Muscle of leg (tissue), 16 donors: Measurements from ENCODE around the gene C15orf40. TPM values are rescaled to one million over a fixed set of nuclear protein-coding genes. Genes with fewer than 3 reads are reported as not detected.

Experiments used
- DNase-seq: peaks from one replicate; pipeline ENCODE4 v3.0.0; 2013
- H3K27ac ChIP-seq: one replicate; pipeline ENCODE4 v1.5.1; 2013; ENCODE audit warnings: mild to moderate bottlenecking, low read length, control low read depth
- H3K27me3 ChIP-seq: one replicate; pipeline ENCODE4 v1.6.1; 2013; ENCODE audit warnings: low read length; ENCODE audit not compliant: control insufficient read depth, insufficient read depth
- H3K36me3 ChIP-seq: one replicate; pipeline ENCODE4 v1.6.1; 2013; ENCODE audit warnings: low read length; ENCODE audit not compliant: control insufficient read depth, insufficient read depth
- H3K4me1 ChIP-seq: one replicate; pipeline ENCODE4 v1.6.1; 2013; ENCODE audit warnings: low read length; ENCODE audit not compliant: control insufficient read depth, insufficient read depth
- H3K4me3 ChIP-seq: one replicate; pipeline ENCODE4 v1.5.1; 2013; ENCODE audit warnings: low read length, control low read depth
- H3K9me3 ChIP-seq: replicated peaks from 2 replicates; pipeline ENCODE4 v1.6.1; 2013; ENCODE audit warnings: low read depth, low read length; ENCODE audit not compliant: control insufficient read depth
- WGBS: methylation state at CpG from one replicate; pipeline ENCODE4 v1.1.5; 2013; ENCODE audit warnings: missing lambda C conversion rate; ENCODE audit not compliant: insufficient coverage; 5-methylcytosine and 5-hydroxymethylcytosine counted together
- long read RNA-seq, 11 donors: transcript quantifications; one replicate each; lab custom pipeline, GENCODE V29; 2026
- polyA plus RNA-seq, 8 donors: library from polyadenylated mRNA; unstranded; fragments of 120-200 nt; gene quantifications; one replicate each; pipeline versions ENCODE4 v1.2.1 to v1.2.3, GENCODE V29; 2013; ENCODE audit warnings: inconsistent platforms in 1 of 8, low replicate concordance in 1 of 8; ENCODE audit not compliant: insufficient read length in 8 of 8, insufficient read depth in 1 of 8
- total RNA-seq: library from RNA; stranded (reverse); fragments of 120-200 nt; gene quantifications from one replicate; pipeline ENCODE4 v1.2.4, GENCODE V29; 2013

Gene C15orf40
- total RNA-seq (17.5 TPM), polyA plus RNA-seq (10 to 100 TPM; 12.2 to 21.6 (median 14.0) TPM)
- long read RNA-seq, donor 1, full-length matches to known transcripts = 5 of 5 reads
- long read RNA-seq, donor 1, partial matches to known transcripts = 0 of 5 reads
- long read RNA-seq, donor 1, other reads (novel, unspliced or antisense) = 0 of 5 reads
- long read RNA-seq, donor 2 = 0 reads
- long read RNA-seq, donor 3, full-length matches to known transcripts = 5 of 5 reads
- long read RNA-seq, donor 3, partial matches to known transcripts = 0 of 5 reads
- long read RNA-seq, donor 3, other reads (novel, unspliced or antisense) = 0 of 5 reads
- long read RNA-seq, donor 4, full-length matches to known transcripts = 5 of 5 reads
- long read RNA-seq, donor 4, partial matches to known transcripts = 0 of 5 reads
- long read RNA-seq, donor 4, other reads (novel, unspliced or antisense) = 0 of 5 reads
- long read RNA-seq, donor 5, full-length matches to known transcripts = 16 of 21 reads
- long read RNA-seq, donor 5, partial matches to known transcripts = 0 of 21 reads
- long read RNA-seq, donor 5, other reads (novel, unspliced or antisense) = 5 of 21 reads
- long read RNA-seq, donor 6, full-length matches to known transcripts = 3 of 3 reads
- long read RNA-seq, donor 6, partial matches to known transcripts = 0 of 3 reads
- long read RNA-seq, donor 6, other reads (novel, unspliced or antisense) = 0 of 3 reads
- long read RNA-seq, donor 7, full-length matches to known transcripts = 5 of 33 reads
- long read RNA-seq, donor 7, partial matches to known transcripts = 0 of 33 reads
- long read RNA-seq, donor 7, other reads (novel, unspliced or antisense) = 28 of 33 reads
- long read RNA-seq, donor 8, full-length matches to known transcripts = 5 of 5 reads
- long read RNA-seq, donor 8, partial matches to known transcripts = 0 of 5 reads
- long read RNA-seq, donor 8, other reads (novel, unspliced or antisense) = 0 of 5 reads
- long read RNA-seq, donor 9, full-length matches to known transcripts = 5 of 5 reads
- long read RNA-seq, donor 9, partial matches to known transcripts = 0 of 5 reads
- long read RNA-seq, donor 9, other reads (novel, unspliced or antisense) = 0 of 5 reads
- long read RNA-seq, donor 10, full-length matches to known transcripts = 7 of 7 reads
- long read RNA-seq, donor 10, partial matches to known transcripts = 0 of 7 reads
- long read RNA-seq, donor 10, other reads (novel, unspliced or antisense) = 0 of 7 reads
- long read RNA-seq, donor 11, full-length matches to known transcripts = 6 of 6 reads
- long read RNA-seq, donor 11, partial matches to known transcripts = 0 of 6 reads
- long read RNA-seq, donor 11, other reads (novel, unspliced or antisense) = 0 of 6 reads

DNA sequence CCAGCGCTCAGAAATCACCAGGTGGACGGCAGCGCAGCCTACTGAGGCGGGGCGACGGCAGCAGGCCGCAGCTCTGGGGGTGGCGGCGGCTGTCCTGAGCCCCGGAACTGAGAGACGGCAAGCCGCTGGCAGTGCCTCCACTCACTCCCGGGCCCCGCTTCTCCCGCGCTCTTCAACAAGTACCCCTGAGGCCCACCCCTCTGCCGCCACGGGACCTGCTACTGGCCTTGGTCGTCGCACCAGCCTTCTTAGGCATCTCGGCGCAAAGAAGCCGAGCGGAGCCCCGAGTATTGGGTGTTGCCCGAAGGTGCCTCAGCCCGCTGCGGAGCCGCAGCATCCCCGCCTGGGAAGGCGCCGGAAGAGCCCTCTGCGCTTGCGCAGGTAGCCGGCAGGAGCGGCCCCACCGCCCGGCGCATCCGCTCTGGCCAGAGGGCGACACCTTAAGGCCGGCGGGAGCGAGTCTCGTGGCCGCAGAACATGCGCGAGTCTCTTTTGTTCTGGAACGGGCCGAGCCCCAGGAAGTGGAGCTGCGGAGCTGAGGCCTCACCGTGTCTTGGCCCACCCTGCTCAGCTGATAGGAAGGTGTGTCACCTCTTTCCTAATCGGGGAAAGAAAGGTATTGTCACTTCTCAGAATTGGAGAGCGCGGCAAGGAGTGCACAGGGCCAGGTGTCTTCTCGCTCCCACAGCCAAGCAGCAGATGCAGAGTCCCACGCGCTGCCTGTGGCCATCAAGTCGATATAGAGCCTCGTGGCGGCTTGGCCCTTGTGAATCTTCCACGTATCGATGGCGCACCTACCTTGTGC lies at the start of gene C15orf40:
Gene C15orf40, minus strand, starts transcription at position 369 of the 805 bp plus-strand sequence. Its CDS starts 32 bp downstream, at position 337.
- Histone ChIP-seq H3K27ac (peak within 1 kb of the TSS; percentile 56), H3K4me1 (peaks cover 20% of the 10 kb centered on the region), H3K4me3 (peak within 1 kb of the TSS; percentile 99), H3K27me3 (no peaks in the 10 kb centered on the region), H3K36me3 (peaks cover 21% of the 10 kb centered on the region), H3K9me3 (no peaks in the 10 kb centered on the region)
- DNase-seq = peak; percentile 96
- whole genome bisulfite sequencing = 1% methylated on average over 64 of the region's 64 CpGs

- H3K4me3 ChIP-seq = no peak overlapping the region
- H3K27ac ChIP-seq = no peak overlapping the region
- peaks cover 17% of the 10 kb centered on the region for H3K36me3 ChIP-seq
- H3K27me3 ChIP-seq = no peaks in the 10 kb centered on the region
- H3K4me1 ChIP-seq = peaks cover 11% of the 10 kb centered on the region
- 11% methylated on average over 3 of the region's 7 CpGs for WGBS
- no peaks in the 10 kb centered on the region for H3K9me3 ChIP-seq
- peak; percentile 39 for DNase-seq
These were observed 46.4 kb upstream of the C15orf40 start for GRCh38 chr15:83057696-83058376.

DNA sequence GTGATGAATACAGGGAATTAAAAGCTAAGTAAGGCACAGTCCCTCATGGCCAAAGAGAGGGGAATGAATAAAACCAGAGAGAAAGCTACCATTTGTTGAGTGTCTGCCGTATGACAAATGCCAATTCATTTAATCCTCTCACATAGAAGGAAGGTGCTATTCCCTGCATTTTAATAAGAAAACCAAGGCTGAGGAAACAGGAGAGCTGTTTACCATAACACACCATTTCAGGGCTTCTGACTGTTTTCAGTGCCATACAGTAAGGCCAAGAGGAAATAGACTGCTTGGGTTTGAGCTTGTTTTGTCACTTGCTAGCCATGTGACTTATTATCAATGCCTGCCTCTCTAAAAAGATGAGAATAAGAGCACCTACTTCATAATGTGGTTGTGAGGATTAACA lies 45.6 kb upstream of the C15orf40 start:
- H3K4me3 ChIP-seq = no peak overlapping the region
- no peaks in the 10 kb centered on the region for H3K9me3 ChIP-seq
- H3K27ac ChIP-seq = no peak overlapping the region
- H3K27me3 ChIP-seq = no peaks in the 10 kb centered on the region
- peaks cover 19% of the 10 kb centered on the region for H3K36me3 ChIP-seq
- no CpG with 5 or more reads among the region's 1 CpG for WGBS
- DNase-seq = no peak
- peaks cover 7% of the 10 kb centered on the region for H3K4me1 ChIP-seq

- H3K9me3 ChIP-seq = no peaks in the 10 kb centered on the region
- peaks cover 26% of the 10 kb centered on the region for H3K36me3 ChIP-seq
- no peak overlapping the region for H3K27ac ChIP-seq
- H3K27me3 ChIP-seq = no peaks in the 10 kb centered on the region
- H3K4me3 ChIP-seq = no peak overlapping the region
- DNase-seq = peak; percentile 23
- H3K4me1 ChIP-seq = peaks cover 5% of the 10 kb centered on the region
These were observed 41.7 kb upstream of the C15orf40 start for GRCh38 chr15:83053151-83053550.

GRCh38 chr15:83046558-83047127 lies 35.2 kb upstream of the C15orf40 start:
- no peak overlapping the region for H3K4me3 ChIP-seq
- H3K9me3 ChIP-seq = no peaks in the 10 kb centered on the region
- peak; percentile 66 for DNase-seq
- no peaks in the 10 kb centered on the region for H3K4me1 ChIP-seq
- no peak overlapping the region for H3K27ac ChIP-seq
- no peaks in the 10 kb centered on the region for H3K27me3 ChIP-seq
- H3K36me3 ChIP-seq = peaks cover 30% of the 10 kb centered on the region
- WGBS = no CpG with 5 or more reads among the region's 3 CpGs

DNA sequence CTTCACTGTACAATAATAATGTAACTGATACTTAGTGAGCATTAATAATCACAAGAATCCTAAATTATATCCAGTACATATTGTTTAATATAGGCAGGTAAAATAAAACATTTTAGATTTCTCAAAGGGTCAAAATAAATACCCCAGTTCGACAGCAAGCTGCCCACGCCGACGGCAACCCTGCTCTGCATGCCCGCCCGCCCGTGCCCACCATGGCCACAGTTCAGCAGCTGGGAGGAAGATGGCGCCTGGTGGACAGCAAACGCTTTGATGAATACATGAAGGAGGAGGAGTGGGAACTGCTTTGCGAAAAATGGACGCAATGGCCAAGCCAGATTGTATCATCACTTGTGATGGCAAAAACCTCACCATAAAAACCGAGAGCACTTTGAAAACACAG lies 32.7 kb upstream of the C15orf40 start:
- no peaks in the 10 kb centered on the region for H3K27me3 ChIP-seq
- H3K36me3 ChIP-seq = peaks cover 49% of the 10 kb centered on the region
- no peaks in the 10 kb centered on the region for H3K4me1 ChIP-seq
- H3K27ac ChIP-seq = no peak overlapping the region
- no peak for DNase-seq
- H3K4me3 ChIP-seq = no peak overlapping the region
- 96% methylated on average over 9 of the region's 12 CpGs for WGBS
- no peaks in the 10 kb centered on the region for H3K9me3 ChIP-seq

DNA sequence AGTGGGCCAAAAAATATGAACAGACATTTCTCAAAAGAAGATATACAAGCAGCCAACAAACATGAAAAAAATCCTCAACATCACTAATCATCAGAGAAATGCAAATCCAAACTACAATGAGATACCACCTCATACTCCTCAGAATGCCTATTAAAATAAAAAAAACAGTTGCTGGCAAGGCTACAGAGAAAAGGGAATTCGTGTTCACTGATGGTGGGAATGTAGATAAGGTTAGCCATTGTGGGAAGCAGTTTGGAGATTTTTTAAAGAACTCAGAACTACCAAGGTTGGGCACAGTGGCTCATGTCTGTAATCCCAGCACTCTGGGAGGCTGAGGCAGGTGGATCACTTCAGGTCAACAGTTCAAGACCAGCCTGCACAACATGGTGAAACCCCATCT lies 27.8 kb upstream of the C15orf40 start:
- no CpG with 5 or more reads among the region's 1 CpG for WGBS
- H3K27me3 ChIP-seq = no peaks in the 10 kb centered on the region
- no peak overlapping the region for H3K4me3 ChIP-seq
- H3K4me1 ChIP-seq = no peaks in the 10 kb centered on the region
- DNase-seq = no peak
- peaks cover 3% of the 10 kb centered on the region for H3K9me3 ChIP-seq
- no peak overlapping the region for H3K27ac ChIP-seq
- H3K36me3 ChIP-seq = peaks cover 30% of the 10 kb centered on the region

GRCh38 chr15:83036253-83036652 lies 24.8 kb upstream of the C15orf40 start:
- DNase-seq = no peak
- Histone ChIP-seq H3K27ac (no peak overlapping the region), H3K4me1 (no peaks in the 10 kb centered on the region), H3K27me3 (no peaks in the 10 kb centered on the region), H3K4me3 (no peak overlapping the region), H3K36me3 (peaks cover 28% of the 10 kb centered on the region), H3K9me3 (peaks cover 3% of the 10 kb centered on the region)
- no CpG with 5 or more reads among the region's 6 CpGs for WGBS
